T-helper 1 cell treated with Interleukin-12 subunit alpha and Interleukin-12 subunit beta and Interleukin-4 antibody, amounts not matched to agents 30 μg/mL and 1 μg/mL, for 36 hours (primary cell): ENCODE data around the gene SEMA3A.

Source experiments
- H3K27ac Mint-ChIP-seq: one replicate; pipeline ENCODE4 v1.8.0; 2021; ENCODE audit warnings: mild to moderate bottlenecking, mixed read lengths
- H3K27me3 Mint-ChIP-seq: one replicate; pipeline ENCODE4 v1.8.0; 2021; ENCODE audit warnings: low read depth, mixed read lengths
- H3K36me3 Mint-ChIP-seq: one replicate; pipeline ENCODE4 v1.8.0; 2021; ENCODE audit warnings: low read depth, mixed read lengths
- H3K4me1 Mint-ChIP-seq: one replicate; pipeline ENCODE4 v1.8.0; 2021; ENCODE audit warnings: low read depth, mixed read lengths
- H3K4me3 Mint-ChIP-seq: one replicate; pipeline ENCODE4 v1.8.0; 2021; ENCODE audit warnings: mild to moderate bottlenecking, moderate library complexity, mixed read lengths
- H3K9me3 Mint-ChIP-seq: one replicate; pipeline ENCODE4 v1.8.0; 2021; ENCODE audit warnings: mixed read lengths

The SEMA3A gene

DNA sequence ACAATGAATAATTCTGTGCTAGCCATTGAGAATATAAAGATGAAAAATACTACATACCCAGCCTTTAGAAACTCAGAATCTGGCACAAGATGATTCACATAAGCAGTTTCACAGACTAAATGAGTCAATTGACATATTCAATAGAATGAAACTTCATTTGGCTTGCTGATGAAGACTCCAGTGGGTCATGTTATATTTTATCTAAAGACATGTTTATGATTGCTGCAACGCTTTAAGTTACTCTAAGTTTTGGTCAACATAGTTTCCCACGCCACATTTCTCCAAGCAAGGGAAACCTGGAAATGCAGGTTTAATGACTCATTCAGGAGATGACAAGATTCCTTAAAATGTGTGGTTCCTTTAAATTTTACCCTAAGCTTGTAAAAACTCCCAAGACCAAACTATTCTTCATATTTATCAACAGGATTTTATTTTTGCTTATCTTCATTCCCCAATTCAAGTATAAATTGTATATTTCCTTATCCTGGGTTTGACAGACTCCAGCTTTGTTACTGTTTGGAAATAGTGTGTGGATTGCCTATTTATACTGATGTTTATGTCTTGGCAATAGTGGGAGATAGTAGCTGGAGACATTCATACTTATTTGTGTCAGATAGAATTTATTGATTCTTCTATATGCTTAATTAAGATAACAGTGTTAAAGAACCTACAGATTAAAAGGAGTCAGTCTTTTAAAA is 6.6 kb downstream of the SEMA3A start:
- Mint-ChIP-seq H3K4me1 (peaks cover 2% of the 10 kb centered on the region), H3K4me3 (no peak overlapping the region), H3K27ac (no peak overlapping the region), H3K27me3 (peaks cover 4% of the 10 kb centered on the region), H3K9me3 (no peaks in the 10 kb centered on the region), H3K36me3 (no peaks in the 10 kb centered on the region)

DNA sequence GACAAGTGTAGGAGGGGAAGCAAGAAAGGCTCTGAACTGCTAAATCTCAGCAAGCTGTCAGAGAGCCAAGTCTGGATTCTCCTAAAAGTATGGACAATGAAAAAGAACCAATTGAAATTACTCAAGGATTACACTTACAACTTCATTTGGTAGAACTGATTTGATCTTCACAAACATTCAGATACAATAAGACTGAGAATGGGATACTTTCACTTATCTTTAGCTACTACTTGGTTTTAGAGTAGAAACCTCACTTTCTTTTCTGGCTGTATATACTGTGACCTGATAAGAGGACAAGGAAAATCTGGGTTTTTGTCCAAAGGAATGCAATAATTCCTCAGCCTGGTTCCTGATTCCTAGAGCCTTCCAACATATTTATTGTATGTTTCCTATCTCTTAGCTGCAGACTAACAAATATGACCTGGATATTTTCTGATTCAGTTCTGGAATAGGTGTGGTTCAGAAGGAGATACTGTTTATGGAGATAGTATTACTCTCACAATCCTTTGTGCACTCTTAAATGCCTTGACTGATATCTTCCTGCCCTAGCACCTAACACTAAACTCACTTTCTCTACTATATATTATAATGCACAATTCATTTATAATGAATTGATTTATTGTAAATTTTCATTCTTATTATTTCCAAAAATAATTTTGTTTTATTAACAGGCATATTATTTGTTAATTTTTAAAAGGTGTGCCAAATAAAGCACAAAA is 7.3 kb downstream of the SEMA3A start:
- Mint-ChIP-seq H3K4me1 (peaks cover 2% of the 10 kb centered on the region), H3K27me3 (peaks cover 4% of the 10 kb centered on the region), H3K9me3 (no peaks in the 10 kb centered on the region), H3K36me3 (no peaks in the 10 kb centered on the region), H3K27ac (no peak overlapping the region), H3K4me3 (no peak overlapping the region)

- H3K4me1 Mint-ChIP-seq, result peaks cover 4% of the 10 kb centered on the region
- H3K36me3 Mint-ChIP-seq, result no peaks in the 10 kb centered on the region
- no peak overlapping the region for H3K27ac Mint-ChIP-seq
- H3K9me3 Mint-ChIP-seq, result no peaks in the 10 kb centered on the region
- no peaks in the 10 kb centered on the region for H3K27me3 Mint-ChIP-seq
- no peak overlapping the region for H3K4me3 Mint-ChIP-seq
Measured at GRCh38 chr7:84183741-84184140, 10.8 kb downstream of the SEMA3A start.

DNA sequence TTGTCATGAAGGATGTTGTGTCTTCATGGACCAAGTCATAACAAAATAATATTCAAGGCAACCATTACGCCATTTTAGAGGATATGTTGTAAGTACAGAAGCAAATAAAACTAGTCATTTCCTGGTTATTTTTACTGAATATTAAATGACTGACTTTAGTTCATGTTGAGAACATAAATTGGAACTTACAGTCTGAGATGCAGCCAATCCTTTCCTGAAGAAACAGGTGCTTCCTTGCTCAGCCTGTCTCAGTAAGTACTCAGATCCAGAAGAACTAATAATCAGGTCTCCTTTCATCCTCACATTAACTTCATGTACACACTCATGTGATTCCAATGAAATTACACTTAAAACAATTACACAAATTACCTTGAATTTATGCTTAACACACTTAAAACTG is 12.3 kb downstream of the SEMA3A start:
- H3K9me3 Mint-ChIP-seq, result no peaks in the 10 kb centered on the region
- H3K27ac Mint-ChIP-seq, result no peak overlapping the region
- no peaks in the 10 kb centered on the region for H3K27me3 Mint-ChIP-seq
- H3K36me3 Mint-ChIP-seq, result no peaks in the 10 kb centered on the region
- no peak overlapping the region for H3K4me3 Mint-ChIP-seq
- peaks cover 3% of the 10 kb centered on the region for H3K4me1 Mint-ChIP-seq

- no peak overlapping the region for H3K4me3 Mint-ChIP-seq
- no peaks in the 10 kb centered on the region for H3K27me3 Mint-ChIP-seq
- no peaks in the 10 kb centered on the region for H3K36me3 Mint-ChIP-seq
- H3K4me1 Mint-ChIP-seq, result peaks cover 1% of the 10 kb centered on the region
- H3K9me3 Mint-ChIP-seq, result no peaks in the 10 kb centered on the region
- no peak overlapping the region for H3K27ac Mint-ChIP-seq
Measured at GRCh38 chr7:84181628-84182027, 13.0 kb downstream of the SEMA3A start.

DNA sequence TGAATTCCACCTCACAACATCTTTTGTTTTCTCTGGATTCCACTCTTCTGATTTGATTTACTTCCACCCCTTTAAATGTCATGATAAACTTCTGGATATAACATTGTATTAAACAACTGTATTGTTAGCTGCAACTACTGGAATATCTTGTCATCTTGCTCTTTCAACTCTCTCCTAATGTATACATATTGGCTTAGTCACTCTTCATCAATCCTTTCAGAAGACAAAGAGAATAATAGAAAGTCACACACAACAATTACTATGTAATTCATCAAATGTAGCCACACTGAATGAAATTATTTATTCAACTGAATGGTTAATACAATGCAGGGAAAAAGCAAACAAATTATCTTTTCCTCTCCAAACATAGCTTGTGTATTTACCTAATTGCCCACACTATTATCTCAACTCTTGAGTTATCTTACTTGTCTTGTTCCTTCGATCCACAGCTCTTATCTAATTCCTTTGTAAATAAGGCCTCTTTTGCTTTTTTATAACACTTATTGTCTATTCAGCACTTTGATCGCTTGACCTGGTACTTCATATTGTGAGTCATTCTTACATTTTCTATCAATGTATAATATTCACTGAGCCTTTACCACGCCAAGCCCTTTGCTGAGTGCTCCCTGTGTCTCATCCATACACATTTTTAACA is 16.7 kb downstream of the SEMA3A start:
- Mint-ChIP-seq H3K27me3 (no peaks in the 10 kb centered on the region), H3K4me1 (peaks cover 1% of the 10 kb centered on the region), H3K27ac (no peak overlapping the region), H3K36me3 (no peaks in the 10 kb centered on the region), H3K4me3 (no peak overlapping the region), H3K9me3 (no peaks in the 10 kb centered on the region)

- Mint-ChIP-seq H3K36me3 (no peaks in the 10 kb centered on the region), H3K9me3 (no peaks in the 10 kb centered on the region), H3K27ac (no peak overlapping the region), H3K4me1 (no peaks in the 10 kb centered on the region), H3K27me3 (no peaks in the 10 kb centered on the region), H3K4me3 (no peak overlapping the region)
Measured at GRCh38 chr7:84176716-84177115, 17.9 kb downstream of the SEMA3A start.

- H3K4me1 Mint-ChIP-seq, result no peaks in the 10 kb centered on the region
- no peaks in the 10 kb centered on the region for H3K36me3 Mint-ChIP-seq
- no peaks in the 10 kb centered on the region for H3K27me3 Mint-ChIP-seq
- no peak overlapping the region for H3K27ac Mint-ChIP-seq
- H3K4me3 Mint-ChIP-seq, result no peak overlapping the region
- no peaks in the 10 kb centered on the region for H3K9me3 Mint-ChIP-seq
Measured at GRCh38 chr7:84175461-84175860, 19.1 kb downstream of the SEMA3A start.

- Mint-ChIP-seq H3K27me3 (no peaks in the 10 kb centered on the region), H3K27ac (no peak overlapping the region), H3K4me1 (no peaks in the 10 kb centered on the region), H3K4me3 (no peak overlapping the region), H3K9me3 (no peaks in the 10 kb centered on the region), H3K36me3 (no peaks in the 10 kb centered on the region)
Measured at GRCh38 chr7:84170646-84171045, 23.9 kb downstream of the SEMA3A start.

DNA sequence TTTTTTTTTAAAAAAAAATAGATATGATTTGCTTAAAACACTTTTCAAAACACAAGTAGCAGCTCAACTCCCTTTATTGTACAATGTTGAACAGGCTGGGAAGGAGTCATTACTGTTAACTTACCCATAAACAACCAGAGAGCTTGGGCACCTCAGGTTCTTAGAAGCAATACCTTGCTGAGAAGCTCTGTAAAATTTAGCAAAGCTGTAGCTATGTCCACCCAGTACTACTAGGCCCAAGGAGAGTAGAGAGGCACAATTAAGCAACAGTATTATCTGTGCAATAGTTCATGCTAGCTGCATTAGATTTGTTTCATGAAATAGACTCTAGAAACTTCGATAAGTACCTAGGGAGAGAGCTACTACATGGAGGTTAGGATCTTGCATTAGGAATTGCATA is 32.0 kb downstream of the SEMA3A start:
- Mint-ChIP-seq H3K4me3 (no peak overlapping the region), H3K9me3 (no peaks in the 10 kb centered on the region), H3K27me3 (no peaks in the 10 kb centered on the region), H3K36me3 (no peaks in the 10 kb centered on the region), H3K27ac (no peak overlapping the region), H3K4me1 (no peaks in the 10 kb centered on the region)

DNA sequence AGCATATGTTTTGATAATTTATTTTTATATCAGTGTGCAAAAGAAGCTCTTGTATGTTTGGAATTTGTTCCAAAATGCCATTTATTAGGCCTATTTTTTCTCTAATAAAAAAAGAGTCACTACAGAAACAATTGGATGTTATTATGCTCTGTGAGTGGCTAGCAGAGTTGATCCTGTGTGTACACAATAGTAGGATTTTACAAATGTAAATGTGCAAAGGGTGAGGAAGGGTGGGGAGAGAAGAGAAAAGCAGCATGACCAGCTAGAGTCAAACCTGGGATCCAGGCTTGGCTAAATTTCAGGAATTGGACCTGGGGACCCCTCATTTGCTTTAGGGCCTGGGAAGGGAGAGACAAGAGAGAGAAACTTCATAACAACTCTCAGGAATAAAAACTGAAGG is 32.5 kb downstream of the SEMA3A start:
- Mint-ChIP-seq H3K27ac (no peak overlapping the region), H3K27me3 (no peaks in the 10 kb centered on the region), H3K4me1 (no peaks in the 10 kb centered on the region), H3K36me3 (no peaks in the 10 kb centered on the region), H3K9me3 (no peaks in the 10 kb centered on the region), H3K4me3 (no peak overlapping the region)

DNA sequence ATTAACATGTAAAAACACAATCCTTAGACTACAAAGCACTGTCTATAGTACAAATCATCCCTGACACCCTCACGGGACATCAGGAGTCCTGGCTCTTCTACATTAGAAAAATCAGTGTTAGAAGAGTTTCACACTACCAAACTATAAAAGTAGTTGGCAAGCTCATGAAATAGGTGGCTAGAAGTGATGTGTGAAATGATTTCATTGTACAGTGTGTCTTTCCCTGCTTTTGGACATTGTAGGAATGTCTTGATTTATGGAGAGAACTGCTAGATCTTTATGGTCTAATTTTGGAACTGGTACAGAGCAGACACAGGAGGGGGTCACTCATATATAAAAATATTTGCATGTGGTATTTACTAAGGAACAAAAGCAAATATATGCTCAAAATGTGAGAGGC is 33.2 kb downstream of the SEMA3A start:
- H3K9me3 Mint-ChIP-seq, result no peaks in the 10 kb centered on the region
- no peak overlapping the region for H3K27ac Mint-ChIP-seq
- H3K27me3 Mint-ChIP-seq, result no peaks in the 10 kb centered on the region
- no peaks in the 10 kb centered on the region for H3K36me3 Mint-ChIP-seq
- H3K4me3 Mint-ChIP-seq, result no peak overlapping the region
- H3K4me1 Mint-ChIP-seq, result no peaks in the 10 kb centered on the region

GRCh38 chr7:84159435-84159834 is 35.2 kb downstream of the SEMA3A start:
- H3K4me1 Mint-ChIP-seq, result no peaks in the 10 kb centered on the region
- no peak overlapping the region for H3K4me3 Mint-ChIP-seq
- no peaks in the 10 kb centered on the region for H3K27me3 Mint-ChIP-seq

DNA sequence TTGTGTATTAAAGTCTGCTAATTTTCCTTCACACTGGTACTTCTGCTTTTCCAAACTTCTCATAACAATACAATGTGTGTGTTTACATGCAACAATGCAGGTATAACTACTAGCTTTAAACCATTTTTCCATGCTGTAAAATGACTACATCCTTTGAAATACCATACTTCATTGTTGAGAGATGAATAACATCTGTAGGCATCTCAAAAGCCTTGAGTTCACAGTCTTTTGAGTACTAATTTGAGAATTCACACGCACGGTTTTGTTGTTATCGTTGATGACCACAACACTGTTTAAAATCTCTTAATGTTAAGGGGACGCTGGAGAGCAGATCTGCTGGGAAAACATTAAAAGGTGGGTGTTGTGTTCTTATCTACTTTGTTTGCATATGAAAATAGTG is 37.4 kb downstream of the SEMA3A start:
- Mint-ChIP-seq H3K36me3 (no peaks in the 10 kb centered on the region), H3K9me3 (no peaks in the 10 kb centered on the region), H3K27ac (no peak overlapping the region), H3K4me1 (no peaks in the 10 kb centered on the region), H3K4me3 (no peak overlapping the region), H3K27me3 (no peaks in the 10 kb centered on the region)

More at GRCh38 chr7:84159435-84159834, 35.2 kb downstream of the SEMA3A start:
- no peak overlapping the region for H3K27ac Mint-ChIP-seq
- H3K36me3 Mint-ChIP-seq, result no peaks in the 10 kb centered on the region
- H3K9me3 Mint-ChIP-seq, result no peaks in the 10 kb centered on the region
